Measurements from ENCODE around the gene MED4. TPM values are rescaled to one million over a fixed set of nuclear protein-coding genes. Genes with fewer than 3 reads are reported as not detected.

Gene MED4
- polyA plus RNA-seq, 1 of the 3 experiments (the other 2 are of a cell fraction), result 42.2 TPM

GRCh38 chr13:48072787-48073186 is 22.1 kb downstream of the MED4 start:
- TF ChIP-seq, protein P1, sequence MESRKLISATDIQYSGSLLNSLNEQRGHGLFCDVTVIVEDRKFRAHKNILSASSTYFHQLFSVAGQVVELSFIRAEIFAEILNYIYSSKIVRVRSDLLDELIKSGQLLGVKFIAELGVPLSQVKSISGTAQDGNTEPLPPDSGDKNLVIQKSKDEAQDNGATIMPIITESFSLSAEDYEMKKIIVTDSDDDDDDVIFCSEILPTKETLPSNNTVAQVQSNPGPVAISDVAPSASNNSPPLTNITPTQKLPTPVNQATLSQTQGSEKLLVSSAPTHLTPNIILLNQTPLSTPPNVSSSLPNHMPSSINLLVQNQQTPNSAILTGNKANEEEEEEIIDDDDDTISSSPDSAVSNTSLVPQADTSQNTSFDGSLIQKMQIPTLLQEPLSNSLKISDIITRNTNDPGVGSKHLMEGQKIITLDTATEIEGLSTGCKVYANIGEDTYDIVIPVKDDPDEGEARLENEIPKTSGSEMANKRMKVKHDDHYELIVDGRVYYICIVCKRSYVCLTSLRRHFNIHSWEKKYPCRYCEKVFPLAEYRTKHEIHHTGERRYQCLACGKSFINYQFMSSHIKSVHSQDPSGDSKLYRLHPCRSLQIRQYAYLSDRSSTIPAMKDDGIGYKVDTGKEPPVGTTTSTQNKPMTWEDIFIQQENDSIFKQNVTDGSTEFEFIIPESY (IDR thresholded peaks at IDR 0.05; ENCODE audit: borderline replicate concordance, low read depth), result no peak
- TF ChIP-seq GATA2 (CRISPR knock-in tag; IDR thresholded peaks at IDR 0.05) (no peak), SMC3 (IDR thresholded peaks at IDR 0.05; ENCODE audit: low read depth, low read length) (no peak), MEF2A (IDR thresholded peaks at IDR 0.05; ENCODE audit: borderline replicate concordance, low read depth) (no peak), GABPA (IDR thresholded peaks at IDR 0.05; ENCODE audit: low read depth) (no peak), RCOR1 (IDR thresholded peaks at IDR 0.05; ENCODE audit: low read length) (no peak), NRF1 (IDR thresholded peaks at IDR 0.05; ENCODE audit: low read depth, low read length) (no peak), RFX5 (IDR thresholded peaks at IDR 0.05; ENCODE audit: low read length) (no peak), MXI1 (IDR thresholded peaks at IDR 0.05; ENCODE audit: low read depth, low read length) (no peak)
- TF ChIP-seq, protein P2, sequence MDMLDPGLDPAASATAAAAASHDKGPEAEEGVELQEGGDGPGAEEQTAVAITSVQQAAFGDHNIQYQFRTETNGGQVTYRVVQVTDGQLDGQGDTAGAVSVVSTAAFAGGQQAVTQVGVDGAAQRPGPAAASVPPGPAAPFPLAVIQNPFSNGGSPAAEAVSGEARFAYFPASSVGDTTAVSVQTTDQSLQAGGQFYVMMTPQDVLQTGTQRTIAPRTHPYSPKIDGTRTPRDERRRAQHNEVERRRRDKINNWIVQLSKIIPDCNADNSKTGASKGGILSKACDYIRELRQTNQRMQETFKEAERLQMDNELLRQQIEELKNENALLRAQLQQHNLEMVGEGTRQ (IDR thresholded peaks at IDR 0.05; ENCODE audit: borderline replicate concordance, low read depth, low read length), result no peak
- TF ChIP-seq, protein P3, sequence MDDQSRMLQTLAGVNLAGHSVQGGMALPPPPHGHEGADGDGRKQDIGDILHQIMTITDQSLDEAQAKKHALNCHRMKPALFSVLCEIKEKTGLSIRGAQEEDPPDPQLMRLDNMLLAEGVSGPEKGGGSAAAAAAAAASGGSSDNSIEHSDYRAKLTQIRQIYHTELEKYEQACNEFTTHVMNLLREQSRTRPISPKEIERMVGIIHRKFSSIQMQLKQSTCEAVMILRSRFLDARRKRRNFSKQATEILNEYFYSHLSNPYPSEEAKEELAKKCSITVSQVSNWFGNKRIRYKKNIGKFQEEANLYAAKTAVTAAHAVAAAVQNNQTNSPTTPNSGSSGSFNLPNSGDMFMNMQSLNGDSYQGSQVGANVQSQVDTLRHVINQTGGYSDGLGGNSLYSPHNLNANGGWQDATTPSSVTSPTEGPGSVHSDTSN (IDR thresholded peaks at IDR 0.05), result no peak
- no peaks in the 10 kb centered on the region for H3K4me1 ChIP-seq (ENCODE audit: control insufficient read depth in 1 of 2, insufficient read depth in 2 of 2, low read depth in 1 of 2, low read length in 1 of 2)
- ChIA-PET CTCF (no interaction called here), POLR2A (no interaction called here)
- no peak overlapping the region for H3K9ac ChIP-seq
- 98% methylated on average over 2 of the region's 2 CpGs for WGBS (ENCODE audit: low lambda C conversion rate)
- H3F3A ChIP-seq (replicated peaks; ENCODE audit: insufficient read depth), result no peaks in the 10 kb centered on the region
- H3K79me2 ChIP-seq (ENCODE audit: insufficient read depth), result 0 out of 2 replicates have a peak, but pooled peaks cover under 1% of the 10 kb centered on the region
- H3K36me3 ChIP-seq (replicated peaks in 1 of 2; ENCODE audit: control insufficient read depth in 1 of 2, insufficient read depth in 2 of 2, low read length in 1 of 2), result peaks cover 76 to 90% of the 10 kb centered on the region in 2 experiments
- H3K9me3 ChIP-seq, result peaks cover 22% of the 10 kb centered on the region; the same call in 1 of the 2 replicates
- no peaks in the 10 kb centered on the region for H4K20me1 ChIP-seq (ENCODE audit: insufficient read depth)
- H3K4me2 ChIP-seq, result no peak overlapping the region
- no peak for DNase-seq
- H3K9me2 ChIP-seq, result no peaks in the 10 kb centered on the region
- H3K4me3 ChIP-seq (ENCODE audit: low read depth in 2 of 2, low read length in 1 of 2), result peak overlapping the region in 1 of 2 experiments; percentile 1; a peak in 1 of 4 replicates
- no peaks in the 10 kb centered on the region for H3K27me3 ChIP-seq (ENCODE audit: insufficient read depth)
- H2AFZ ChIP-seq (ENCODE audit: low read depth), result no peak overlapping the region
- H3K27ac ChIP-seq (ENCODE audit: low read depth in 2 of 2, low read length in 1 of 2), result no peak overlapping the region

DNA sequence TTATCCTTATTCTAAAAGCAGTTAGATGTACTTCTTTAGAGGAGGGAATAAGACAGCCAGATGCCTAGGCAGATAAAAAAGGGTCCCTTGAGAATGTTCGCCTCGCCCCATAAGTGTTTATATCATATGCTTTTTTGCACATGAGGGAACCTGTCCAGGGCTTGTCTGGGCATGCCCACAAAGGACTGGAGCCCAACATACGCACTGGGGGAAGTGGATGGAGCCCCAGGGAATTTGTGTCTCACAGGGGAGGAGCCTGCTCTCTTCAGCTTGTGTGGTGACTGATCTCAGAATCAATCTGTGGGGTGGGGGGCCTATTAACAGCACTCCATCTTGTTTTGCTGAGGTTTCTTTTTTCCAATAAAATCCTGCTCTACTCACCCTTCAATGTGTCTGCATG is 22.6 kb downstream of the MED4 start:
- no peaks in the 10 kb centered on the region for H3K9me2 ChIP-seq
- no peak overlapping the region for H3K4me2 ChIP-seq
- WGBS (ENCODE audit: low lambda C conversion rate), result 96% methylated on average over 3 of the region's 3 CpGs
- H2AFZ ChIP-seq (ENCODE audit: low read depth), result no peak overlapping the region
- DNase-seq, result no peak
- POLR2A ChIA-PET, result no interaction called here
- H3F3A ChIP-seq (replicated peaks; ENCODE audit: insufficient read depth), result no peaks in the 10 kb centered on the region
- no peak overlapping the region for H3K9ac ChIP-seq
- H4K20me1 ChIP-seq (ENCODE audit: insufficient read depth), result no peaks in the 10 kb centered on the region
- H3K4me1 ChIP-seq (ENCODE audit: control insufficient read depth in 1 of 2, insufficient read depth in 2 of 2, low read depth in 1 of 2, low read length in 1 of 2), result no peaks in the 10 kb centered on the region
- peak overlapping the region in 1 of 2 experiments; percentile 1; a peak in 1 of 4 replicates for H3K4me3 ChIP-seq (ENCODE audit: low read depth in 2 of 2, low read length in 1 of 2)
- no peaks in the 10 kb centered on the region for H3K27me3 ChIP-seq (ENCODE audit: insufficient read depth)
- TF ChIP-seq JUND (IDR thresholded peaks at IDR 0.05), result no peak
- no peak for TF ChIP-seq RAD21 (IDR thresholded peaks at IDR 0.05; ENCODE audit: low read length)
- no peak for TF ChIP-seq ELF1 (IDR thresholded peaks at IDR 0.05)
- TF ChIP-seq SIN3A (IDR thresholded peaks at IDR 0.05; ENCODE audit: borderline replicate concordance, low read depth, low read length), result no peak
- no peak for TF ChIP-seq TAF1 (IDR thresholded peaks at IDR 0.05; ENCODE audit: borderline replicate concordance, low read depth, low read length)
- no peak for TF ChIP-seq SMC3 (IDR thresholded peaks at IDR 0.05; ENCODE audit: low read depth, low read length)
- no peak overlapping the region for H3K27ac ChIP-seq (ENCODE audit: low read depth in 2 of 2, low read length in 1 of 2)
- H3K36me3 ChIP-seq (replicated peaks in 1 of 2; ENCODE audit: control insufficient read depth in 1 of 2, insufficient read depth in 2 of 2, low read length in 1 of 2), result peaks cover 77 to 92% of the 10 kb centered on the region in 2 experiments
- H3K79me2 ChIP-seq (ENCODE audit: insufficient read depth), result 0 out of 2 replicates have a peak, but pooled peaks cover 4% of the 10 kb centered on the region
- peaks cover 23% of the 10 kb centered on the region; the same call in 1 of the 2 replicates for H3K9me3 ChIP-seq
- CTCF ChIA-PET, result no interaction called here

All from SK-N-SH (cell line).